Liver (tissue), 3 donors: ENCODE measurements around the gene THOC5.

ENCODE experiments used
- ATF3 ChIP-seq: IDR thresholded peaks from 2 replicates; pipeline ENCODE4 v1.6.1; 2016; ENCODE audit warnings: antibody characterized with exemption
- CTCF ChIP-seq: fragments of 150-350 bp; IDR thresholded peaks from 2 replicates; pipeline ENCODE4 v1.5.1; 2017; ENCODE audit warnings: improper control_type of control experiment, low read depth, low read length; ENCODE audit not compliant: missing input control
- FOXA1 ChIP-seq: IDR thresholded peaks from 2 replicates; pipeline ENCODE4 v1.6.1; 2016; ENCODE audit warnings: antibody characterized with exemption
- GABPA ChIP-seq, 2 donors: IDR thresholded peaks in 1 of 2; conservative IDR thresholded peaks in 1 of 2; 2 replicates each; pipeline ENCODE4 v1.6.1; 2016; ENCODE audit warnings: antibody characterized with exemption in 2 of 2, mild to moderate bottlenecking in 1 of 2, moderate library complexity in 1 of 2
- JUND ChIP-seq, 2 donors: IDR thresholded peaks; 2 replicates each; pipeline ENCODE4 v1.6.1; 2016; ENCODE audit warnings: antibody characterized with exemption in 2 of 2
- MAX ChIP-seq: IDR thresholded peaks from 2 replicates; pipeline ENCODE4 v1.6.1; 2016; ENCODE audit warnings: antibody characterized with exemption
- RAD21 ChIP-seq, 2 donors: IDR thresholded peaks; 2 replicates each; pipeline ENCODE4 v1.6.1; 2016; ENCODE audit warnings: antibody characterized with exemption in 2 of 2, mild to moderate bottlenecking in 2 of 2
- REST ChIP-seq: IDR thresholded peaks from 2 replicates; pipeline ENCODE4 v1.6.1; 2016; ENCODE audit warnings: antibody characterized with exemption, mild to moderate bottlenecking
- SP1 ChIP-seq: IDR thresholded peaks from 2 replicates; pipeline ENCODE4 v1.6.1; 2018; ENCODE audit warnings: antibody characterized with exemption, mild to moderate bottlenecking
- YY1 ChIP-seq: IDR thresholded peaks from 2 replicates; pipeline ENCODE4 v1.6.1; 2016; ENCODE audit warnings: antibody characterized with exemption, mild to moderate bottlenecking
- donor health status: healthy.
- donor health status: healthy.

- TF ChIP-seq GABPA (IDR thresholded peaks at IDR 0.05 in 1 of 2, conservative IDR thresholded peaks at IDR 0.05 in 1 of 2), result no peak
- no peak for TF ChIP-seq REST
- TF ChIP-seq CTCF, result no peak
- TF ChIP-seq ATF3, result no peak
- TF ChIP-seq SP1, result no peak
- no peak for TF ChIP-seq YY1
- TF ChIP-seq JUND (IDR thresholded peaks at IDR 0.05), result no peak
- no peak for TF ChIP-seq FOXA1
- no peak for TF ChIP-seq MAX
- no peak for TF ChIP-seq RAD21 (IDR thresholded peaks at IDR 0.05)
Observed at GRCh38 chr22:29598684-29599020, 45.1 kb upstream of the THOC5 start.
